AG10803 (cell line): ENCODE results near the gene KLHL10.
"Not testable (repeated sequence)": the region's sequence is repeated elsewhere in the genome, so short reads cannot be mapped to it uniquely, and the experiment has no call there.

ENCODE experiments used
- DNase-seq: peaks from one replicate; pipeline ENCODE4 v3.0.0; 2010; ENCODE audit warnings: low read depth
- H3K4me3 ChIP-seq: 2 replicates; pipeline ENCODE4 v1.5.1; 2011; ENCODE audit warnings: mild to moderate bottlenecking, low read length, control low read depth
- CTCF ChIP-seq: conservative IDR thresholded peaks from 2 replicates; pipeline ENCODE4 v1.5.1; 2011; ENCODE audit warnings: mild to moderate bottlenecking, low read length, control low read depth, inconsistent platforms

Gene KLHL10

GRCh38 chr17:41825175-41825845, 12.3 kb upstream of the KLHL10 start:
- H3K4me3 ChIP-seq, result no peak overlapping the region
- TF ChIP-seq CTCF, result no peak
- no peak for DNase-seq

- not testable (repeated sequence) for H3K4me3 ChIP-seq, DNase-seq
These were observed 7.7 kb upstream of the KLHL10 start for GRCh38 chr17:41829961-41830360.

- TF ChIP-seq CTCF, result no peak
- H3K4me3 ChIP-seq, result peak overlapping the region; percentile 78
- no peak for DNase-seq
These were observed 2.3 kb upstream of the KLHL10 start for GRCh38 chr17:41835214-41835799.

- no peak for TF ChIP-seq CTCF
- H3K4me3 ChIP-seq, result peak within 1 kb of the TSS; percentile 78
- DNase-seq, result peak; percentile 46
These were observed 1.6 kb upstream of the KLHL10 start, which contains the start of gene NT5C3B for GRCh38 chr17:41835800-41836549. TSS of gene NT5C3B (minus strand) at chr17:41836232. CDS start at chr17:41836193, 39 bp downstream.

- DNase-seq, result no peak
- no peak for TF ChIP-seq CTCF
- H3K4me3 ChIP-seq, result peak overlapping the region; percentile 78
These were observed 952 bp upstream of the KLHL10 start for GRCh38 chr17:41836550-41837196.

GRCh38 chr17:41839448-41839847, 1.8 kb downstream of the KLHL10 start:
- DNase-seq, H3K4me3 ChIP-seq: not testable (repeated sequence)

- H3K4me3 ChIP-seq, DNase-seq: not testable (repeated sequence)
These were observed 3.2 kb downstream of the KLHL10 start for GRCh38 chr17:41840781-41841180.

- TF ChIP-seq CTCF, result no peak
- no peak overlapping the region for H3K4me3 ChIP-seq
- DNase-seq, result no peak
These were observed 7.3 kb downstream of the KLHL10 start for GRCh38 chr17:41844971-41845370.
